Adrenal gland (tissue), 12 donors: ENCODE data around the gene MYO10. TPM values are rescaled to one million over a fixed set of nuclear protein-coding genes. Genes with fewer than 3 reads are reported as not detected.

ENCODE experiments used
- DNase-seq, 7 donors: peaks; one replicate each; pipeline ENCODE4 v3.0.0-alpha.2; 2019 to 2020
- H3K27ac ChIP-seq, 5 donors: fragments of 200-600 bp; sonication (generic) in 4 of 5; 1 replicate in 3 of 5; 2 replicates in 2 of 5; pipeline versions ENCODE4 v1.5.1 to v1.8.0; 2016 to 2020; ENCODE audit warnings: mild to moderate bottlenecking in 1 of 5
- H3K27me3 ChIP-seq: fragments of 200-600 bp; 2 replicates; pipeline ENCODE4 v1.8.0; 2021
- H3K36me3 ChIP-seq, 2 donors: fragments of 200-600 bp; replicated peaks in 1 of 2; 1 replicate in 1 of 2; 2 replicates in 1 of 2; pipeline versions ENCODE4 v1.5.1 to v1.8.0; 2018 to 2022
- H3K4me1 ChIP-seq, 2 donors: fragments of 200-600 bp; replicated peaks in 1 of 2; 1 replicate in 1 of 2; 2 replicates in 1 of 2; pipeline versions ENCODE4 v1.5.1 to v1.8.0; 2018 to 2021
- H3K4me3 ChIP-seq, 4 donors: fragments of 200-600 bp; sonication (generic) in 3 of 4; one replicate each; pipeline ENCODE4 v1.5.1; 2016 to 2018
- H3K9me3 ChIP-seq, 3 donors: fragments of 200-600 bp; sonication (generic) in 1 of 3; replicated peaks in 1 of 3; 1 replicate in 2 of 3; 2 replicates in 1 of 3; pipeline versions ENCODE4 v1.5.1 to v1.8.0; 2016 to 2021
- POLR2A ChIP-seq, 2 donors: fragments of 450-650 bp; IDR thresholded peaks; one replicate each; pipeline ENCODE4 v1.6.1; 2017; ENCODE audit warnings: antibody characterized with exemption in 2 of 2, mild to moderate bottlenecking in 2 of 2, moderate library complexity in 1 of 2
- WGBS, 4 donors: extraction: QIAGEN DNeasy Blood & Tissue Kit in 2 of 4; methylation state at CpG; one replicate each; pipeline versions ENCODE4 v1.1.5 to v1.1.7; 2013 to 2017; 5-methylcytosine and 5-hydroxymethylcytosine counted together
- intact Hi-C, 2 donors: fragments of 100-400 bp; cut with DNase I; formaldehyde crosslinking; loops; one replicate each; pipeline versions ENCODE4 v1.14.1 to v1.15.0; 2022 to 2023
- polyA plus RNA-seq, 3 donors: library from polyadenylated mRNA; stranded (reverse); fragments of 200-250 nt in 2 of 3; fragments of 350-450 nt in 1 of 3; fragmentation: Illumina TruSeq in 1 of 3; extraction: RNeasy Lipid Tissue Mini Kit (QIAGEN cat#74804) in 1 of 3; gene quantifications; one replicate each; pipeline ENCODE4 v1.2.3, GENCODE V29; 2013 to 2014
- total RNA-seq, 9 donors: library from RNA; depleted of rRNA in 4 of 9; stranded (reverse); fragments of >200 nt in 4 of 9; fragments of 120-200 nt in 1 of 9; fragmentation: NEBNext Ultra II Directional in 1 of 9; extraction: Animal tissue kit (Norgen Biotek cat#: 25700) in 1 of 9; gene quantifications; one replicate each; pipeline versions ENCODE4 v1.1.0 to v1.2.4, GENCODE V29; 2013 to 2023
- TF ChIP-seq, protein P1 (sequence below), 6 experiments: fragments of 450-650 bp in 4 of 6; fragments of 200-600 bp in 2 of 6; sonication (generic) in 1 of 6; IDR thresholded peaks; 1 replicate in 5 of 6; 2 replicates in 1 of 6; pipeline versions ENCODE4 v1.5.1 to v1.8.0; 2016 to 2021; ENCODE audit warnings: antibody characterized with exemption in 6 of 6, mild to moderate bottlenecking in 2 of 6, moderate library complexity in 1 of 6
- donor health status: healthy with polysubstance abuse.
- donor health status: Bipolar disorder and iron deficiency.
- donor health status: DM: yes; HTN: yes; CAD: no.
- donor health status: DM: no; HTN: no; CAD: no.
- donor health status: DM: no; HTN: no; CAD: no.
- donor health status: DM: yes; HTN: yes; CAD: no.

Gene MYO10
- total and polyA plus RNA-seq, 12 donors: 2.2 to 38.9 (median 10.5) TPM

DNA sequence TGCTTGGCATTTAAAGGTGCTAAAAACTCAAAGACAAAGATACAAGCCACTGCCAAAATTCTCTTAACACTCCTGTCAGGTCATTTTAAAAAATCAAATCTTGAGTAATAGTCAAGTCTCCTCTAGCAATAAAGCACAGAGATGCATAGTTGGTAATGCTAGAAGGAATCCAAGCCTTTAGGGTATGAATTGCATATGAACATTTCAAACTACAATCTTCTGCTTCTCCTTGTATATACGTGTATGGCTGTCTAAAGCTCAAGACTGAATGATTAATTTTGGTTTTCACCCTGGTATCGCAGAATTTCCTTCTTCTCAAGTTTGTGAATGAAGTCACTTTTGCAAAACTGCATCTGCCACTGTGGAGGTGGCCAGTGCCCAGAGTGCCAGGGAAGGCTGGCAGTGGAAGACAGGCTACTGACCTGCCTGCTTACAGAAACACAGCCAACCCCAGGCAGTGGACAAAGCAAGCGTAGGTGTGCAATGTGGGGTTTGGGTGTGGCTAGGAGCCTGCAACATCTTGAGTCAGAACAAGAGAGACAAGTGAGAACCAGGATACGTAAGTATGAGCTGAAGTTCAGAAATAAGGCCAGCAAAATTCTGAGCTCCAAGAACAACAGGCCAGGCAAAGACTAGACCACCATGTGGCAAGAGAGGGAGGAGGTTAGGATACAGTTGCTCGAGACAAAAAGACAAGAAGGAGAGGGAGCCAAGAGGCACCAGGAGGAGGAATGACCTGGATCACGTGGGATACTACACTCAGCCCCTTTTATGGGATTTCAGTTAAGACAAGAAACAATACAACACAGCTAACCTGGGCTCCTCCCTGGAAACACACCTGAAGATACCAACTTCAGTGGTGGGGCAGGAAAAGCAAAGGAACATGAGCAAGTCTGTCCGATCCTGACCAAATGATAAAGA lies 22.6 kb downstream of the MYO10 start:
- 58 to 81% (median 78%) methylated on average over 7 of the region's 7 CpGs for WGBS, 4 donors

DNA sequence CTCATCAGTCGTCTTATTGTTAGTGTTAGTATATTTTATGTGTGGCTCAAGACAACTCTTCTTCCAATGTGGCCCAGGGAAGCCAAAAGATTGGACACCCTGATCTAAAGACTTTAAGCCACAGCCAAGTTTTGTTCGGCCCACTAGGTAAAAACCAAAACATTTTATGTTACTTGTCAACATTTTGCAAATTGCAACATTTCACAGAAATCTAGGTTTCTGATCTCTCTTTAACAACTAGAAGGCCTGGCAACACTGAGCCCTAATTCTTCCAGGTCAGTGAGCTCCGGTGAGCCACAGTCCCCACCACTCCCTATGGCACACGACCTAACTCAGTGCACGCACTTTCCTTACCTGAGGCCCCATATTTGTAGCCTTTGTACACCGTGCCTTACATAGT lies 24.0 kb downstream of the MYO10 start:
- WGBS, 4 donors: 85 to 94% (median 89%) methylated on average over 6 of the region's 6 CpGs
- no peaks in the 10 kb centered on the region for H3K9me3 ChIP-seq
- DNase-seq: no peak
- intact Hi-C loops: no loop called here
- H3K4me1 ChIP-seq: no peaks in the 10 kb centered on the region
- no peaks in the 10 kb centered on the region for H3K27me3 ChIP-seq
- TF ChIP-seq, protein P1, sequence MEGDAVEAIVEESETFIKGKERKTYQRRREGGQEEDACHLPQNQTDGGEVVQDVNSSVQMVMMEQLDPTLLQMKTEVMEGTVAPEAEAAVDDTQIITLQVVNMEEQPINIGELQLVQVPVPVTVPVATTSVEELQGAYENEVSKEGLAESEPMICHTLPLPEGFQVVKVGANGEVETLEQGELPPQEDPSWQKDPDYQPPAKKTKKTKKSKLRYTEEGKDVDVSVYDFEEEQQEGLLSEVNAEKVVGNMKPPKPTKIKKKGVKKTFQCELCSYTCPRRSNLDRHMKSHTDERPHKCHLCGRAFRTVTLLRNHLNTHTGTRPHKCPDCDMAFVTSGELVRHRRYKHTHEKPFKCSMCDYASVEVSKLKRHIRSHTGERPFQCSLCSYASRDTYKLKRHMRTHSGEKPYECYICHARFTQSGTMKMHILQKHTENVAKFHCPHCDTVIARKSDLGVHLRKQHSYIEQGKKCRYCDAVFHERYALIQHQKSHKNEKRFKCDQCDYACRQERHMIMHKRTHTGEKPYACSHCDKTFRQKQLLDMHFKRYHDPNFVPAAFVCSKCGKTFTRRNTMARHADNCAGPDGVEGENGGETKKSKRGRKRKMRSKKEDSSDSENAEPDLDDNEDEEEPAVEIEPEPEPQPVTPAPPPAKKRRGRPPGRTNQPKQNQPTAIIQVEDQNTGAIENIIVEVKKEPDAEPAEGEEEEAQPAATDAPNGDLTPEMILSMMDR (IDR thresholded peaks at IDR 0.05): no peak
- no peak for TF ChIP-seq POLR2A (IDR thresholded peaks at IDR 0.05)
- no peaks in the 10 kb centered on the region for H3K36me3 ChIP-seq
- no peak overlapping the region for H3K27ac ChIP-seq
- no peak overlapping the region for H3K4me3 ChIP-seq

More for the DNA sequence above, 22.6 kb downstream of the MYO10 start:
- H3K4me1 ChIP-seq: no peaks in the 10 kb centered on the region
- no peaks in the 10 kb centered on the region for H3K27me3 ChIP-seq
- H3K36me3 ChIP-seq: no peaks in the 10 kb centered on the region
- intact Hi-C loops: no loop called here
- TF ChIP-seq, protein P1 (IDR thresholded peaks at IDR 0.05): no peak
- no peak for TF ChIP-seq POLR2A (IDR thresholded peaks at IDR 0.05)
- H3K4me3 ChIP-seq: no peak overlapping the region
- no peak for DNase-seq
- H3K9me3 ChIP-seq: no peaks in the 10 kb centered on the region
- no peak overlapping the region for H3K27ac ChIP-seq

- Histone ChIP-seq H3K27me3 (no peaks in the 10 kb centered on the region), H3K36me3 (no peaks in the 10 kb centered on the region), H3K4me1 (no peaks in the 10 kb centered on the region), H3K4me3 (no peak overlapping the region), H3K9me3 (no peaks in the 10 kb centered on the region), H3K27ac (no peak overlapping the region)
- DNase-seq: no peak
- intact Hi-C loops: no loop called here
- no peak for TF ChIP-seq POLR2A (IDR thresholded peaks at IDR 0.05)
- TF ChIP-seq, protein P1 (IDR thresholded peaks at IDR 0.05): no peak
- WGBS, 4 donors: 81 to 92% (median 82%) methylated on average over 7 of the region's 7 CpGs
Observed at GRCh38 chr5:16909464-16909863, 26.6 kb downstream of the MYO10 start.

DNA sequence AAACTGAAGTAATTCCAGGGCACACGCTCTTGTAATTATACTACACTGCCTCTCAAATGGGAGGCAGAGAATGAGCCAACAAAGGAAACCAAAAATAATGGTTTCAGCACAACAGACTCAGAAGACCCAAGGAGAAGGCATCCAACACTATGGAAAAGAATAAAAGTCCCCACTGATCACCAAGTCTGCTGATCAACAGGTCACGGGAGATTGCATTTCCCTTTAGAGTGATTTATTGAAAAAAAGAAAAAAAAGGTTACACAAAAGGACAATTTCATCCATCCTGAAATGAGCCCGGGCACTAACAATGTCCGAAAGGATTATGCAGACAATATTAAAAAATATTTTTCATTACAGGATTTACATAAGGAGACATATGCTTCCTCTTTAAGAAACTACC lies 28.8 kb downstream of the MYO10 start:
- intact Hi-C loops: no loop called here
- H3K4me1 ChIP-seq: no peaks in the 10 kb centered on the region
- no peak overlapping the region for H3K4me3 ChIP-seq
- no peak for TF ChIP-seq POLR2A (IDR thresholded peaks at IDR 0.05)
- TF ChIP-seq, protein P1 (IDR thresholded peaks at IDR 0.05): no peak
- no peak for DNase-seq
- WGBS, 4 donors: 62 to 81% (median 69%) methylated on average over 4 of the region's 4 CpGs
- H3K36me3 ChIP-seq: no peaks in the 10 kb centered on the region
- no peaks in the 10 kb centered on the region for H3K9me3 ChIP-seq
- H3K27me3 ChIP-seq: no peaks in the 10 kb centered on the region
- H3K27ac ChIP-seq: no peak overlapping the region
